Keratinocyte (primary cell): ENCODE results near the gene CCS. TPM values are rescaled to one million over a fixed set of nuclear protein-coding genes. Genes with fewer than 3 reads are reported as not detected.

Experiments
- DNase-seq: peaks from one replicate; pipeline ENCODE4 v3.0.0-alpha.2; 2011; ENCODE audit warnings: low read depth, missing footprints, low spot score
- FAIRE-seq: peaks from 2 replicates; lab custom pipeline; 2011; peaks lifted over from hg19 to GRCh38; lab: Jason Lieb, UNC
- H2AFZ ChIP-seq: 2 replicates; pipeline ENCODE4 v1.6.0; 2012; ENCODE audit warnings: low read length, control low read depth, inconsistent platforms; ENCODE audit not compliant: control insufficient read depth
- H3K27ac ChIP-seq: 2 replicates; pipeline ENCODE4 v1.5.1; 2011; ENCODE audit warnings: low read length; ENCODE audit not compliant: control insufficient read depth, insufficient read depth
- H3K27me3 ChIP-seq: 3 replicates; pipeline ENCODE4 v1.6.0; 2011; ENCODE audit warnings: low read length; ENCODE audit not compliant: control insufficient read depth, insufficient read depth; ENCODE audit errors: extremely low read depth
- H3K36me3 ChIP-seq, 2 experiments: 2 replicates in 1 of 2; 3 replicates in 1 of 2; pipeline ENCODE4 v1.5.1; 2011; ENCODE audit warnings: low read length in 2 of 2, mild to moderate bottlenecking in 1 of 2; ENCODE audit not compliant: control insufficient read depth in 2 of 2, insufficient read depth in 2 of 2; ENCODE audit errors: extremely low read depth in 1 of 2
- H3K4me1 ChIP-seq: 3 replicates; pipeline ENCODE4 v1.5.1; 2011; ENCODE audit warnings: low read length; ENCODE audit not compliant: control insufficient read depth, insufficient read depth; ENCODE audit errors: extremely low read depth
- H3K4me2 ChIP-seq: 3 replicates; pipeline ENCODE4 v1.6.0; 2011; ENCODE audit warnings: low read depth, low read length; ENCODE audit not compliant: control insufficient read depth, insufficient read depth; ENCODE audit errors: extremely low read depth
- H3K4me3 ChIP-seq, 3 experiments: fragments of 200-600 bp in 1 of 3; sonication (generic) in 1 of 3; 2 replicates in 2 of 3; 3 replicates in 1 of 3; pipeline ENCODE4 v1.5.1; 2011 to 2016; ENCODE audit warnings: low read length in 3 of 3, mild to moderate bottlenecking in 3 of 3, control low read depth in 2 of 3, inconsistent platforms in 1 of 3, low read depth in 1 of 3, mixed read lengths in 1 of 3, mixed run types in 1 of 3, moderate library complexity in 1 of 3; ENCODE audit not compliant: control insufficient read depth in 2 of 3, insufficient read depth in 2 of 3; ENCODE audit errors: extremely low read depth in 1 of 3
- H3K79me2 ChIP-seq: 2 replicates; pipeline ENCODE4 v1.6.0; 2012; ENCODE audit warnings: low read length; ENCODE audit not compliant: control insufficient read depth, insufficient read depth
- H3K9ac ChIP-seq: 3 replicates; pipeline ENCODE4 v1.6.0; 2011; ENCODE audit warnings: low read length; ENCODE audit not compliant: control insufficient read depth, insufficient read depth; ENCODE audit errors: extremely low read depth
- H3K9me1 ChIP-seq: 3 replicates; pipeline ENCODE4 v1.6.0; 2011; ENCODE audit warnings: low read length; ENCODE audit not compliant: control insufficient read depth, insufficient read depth; ENCODE audit errors: extremely low read depth
- H3K9me3 ChIP-seq: 2 replicates; pipeline ENCODE4 v1.5.1; 2012; ENCODE audit warnings: low read depth, low read length; ENCODE audit not compliant: control insufficient read depth
- H4K20me1 ChIP-seq: 3 replicates; pipeline ENCODE4 v1.6.0; 2011; ENCODE audit warnings: low read length; ENCODE audit not compliant: control insufficient read depth, insufficient read depth; ENCODE audit errors: extremely low read depth
- EZH2 ChIP-seq: IDR thresholded peaks from one replicate; pipeline ENCODE4 v1.6.1; 2012; ENCODE audit warnings: inconsistent platforms, mild to moderate bottlenecking, low read length, moderate library complexity
- dilution Hi-C: fragments of 300-500 bp; cut with MboI; formaldehyde crosslinking; loops from one replicate; pipeline ENCODE4 v1.7.0; 2020; ENCODE audit warnings: low sequenced_read_pairs; ENCODE audit not compliant: extremely low pct_ligation_motif_present
- polyA plus RNA-seq, 5 experiments: library from polyadenylated mRNA; depleted of rRNA in 3 of 5; stranded (reverse) in 3 of 5; stranded (forward) in 1 of 5; unstranded in 1 of 5; fragments of >200 nt; gene quantifications; 1 replicate in 1 of 5; 2 replicates in 3 of 5; 3 replicates in 1 of 5; pipeline versions ENCODE4 v1.2.1 to v1.2.3, GENCODE V29; 2011 to 2012; ENCODE audit warnings: missing spikeins in 2 of 5, low read depth in 1 of 5, low replicate concordance in 1 of 5
- TF ChIP-seq, protein P1 (sequence below), 3 experiments: IDR thresholded peaks in 1 of 3; conservative IDR thresholded peaks in 1 of 3; optimal IDR thresholded peaks in 1 of 3; 2 replicates in 2 of 3; 3 replicates in 1 of 3; pipeline versions ENCODE3 to v1.5.1; 2011; ENCODE audit warnings: low read length in 3 of 3, mild to moderate bottlenecking in 3 of 3, moderate library complexity in 2 of 3, control low read depth in 1 of 3, inconsistent platforms in 1 of 3; ENCODE audit not compliant: insufficient read depth in 2 of 3; ENCODE audit errors: extremely low read depth in 1 of 3

Gene CCS
- polyA plus RNA-seq, 1 donor (not counting 4 experiments of a cell fraction or from before 2014, with no cell fraction given): 17.6 TPM

DNA sequence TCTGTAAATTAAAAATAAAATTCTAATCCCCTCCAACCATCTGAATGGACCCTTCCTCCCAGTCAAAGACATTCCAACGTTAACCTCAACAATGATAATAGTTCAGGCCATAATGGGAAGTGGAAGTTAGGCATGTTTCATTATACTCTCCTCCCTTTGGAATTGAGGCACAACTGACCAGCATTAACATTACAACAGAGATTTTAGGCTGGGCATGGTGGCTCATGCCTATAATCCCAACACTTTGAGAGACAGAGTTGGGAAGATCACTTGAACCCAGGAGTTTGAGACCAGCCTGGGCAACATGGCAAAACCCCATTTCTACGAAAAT lies 22.2 kb upstream of the CCS start:
- Histone ChIP-seq H3K36me3 (no peaks in the 10 kb centered on the region), H3K9me1 (no peaks in the 10 kb centered on the region), H2AFZ (no peak overlapping the region), H3K9ac (no peak overlapping the region), H3K79me2 (no peaks in the 10 kb centered on the region), H3K9me3 (no peaks in the 10 kb centered on the region), H3K4me2 (no peak overlapping the region), H3K27me3 (peaks cover 8% of the 10 kb centered on the region), H4K20me1 (no peaks in the 10 kb centered on the region), H3K27ac (no peak overlapping the region), H3K4me1 (peaks cover 5% of the 10 kb centered on the region), H3K4me3 (no peak overlapping the region)
- DNase-seq (no peak), FAIRE-seq (no peak)
- no peak for TF ChIP-seq EZH2
- TF ChIP-seq, protein P1, sequence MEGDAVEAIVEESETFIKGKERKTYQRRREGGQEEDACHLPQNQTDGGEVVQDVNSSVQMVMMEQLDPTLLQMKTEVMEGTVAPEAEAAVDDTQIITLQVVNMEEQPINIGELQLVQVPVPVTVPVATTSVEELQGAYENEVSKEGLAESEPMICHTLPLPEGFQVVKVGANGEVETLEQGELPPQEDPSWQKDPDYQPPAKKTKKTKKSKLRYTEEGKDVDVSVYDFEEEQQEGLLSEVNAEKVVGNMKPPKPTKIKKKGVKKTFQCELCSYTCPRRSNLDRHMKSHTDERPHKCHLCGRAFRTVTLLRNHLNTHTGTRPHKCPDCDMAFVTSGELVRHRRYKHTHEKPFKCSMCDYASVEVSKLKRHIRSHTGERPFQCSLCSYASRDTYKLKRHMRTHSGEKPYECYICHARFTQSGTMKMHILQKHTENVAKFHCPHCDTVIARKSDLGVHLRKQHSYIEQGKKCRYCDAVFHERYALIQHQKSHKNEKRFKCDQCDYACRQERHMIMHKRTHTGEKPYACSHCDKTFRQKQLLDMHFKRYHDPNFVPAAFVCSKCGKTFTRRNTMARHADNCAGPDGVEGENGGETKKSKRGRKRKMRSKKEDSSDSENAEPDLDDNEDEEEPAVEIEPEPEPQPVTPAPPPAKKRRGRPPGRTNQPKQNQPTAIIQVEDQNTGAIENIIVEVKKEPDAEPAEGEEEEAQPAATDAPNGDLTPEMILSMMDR (optimal IDR thresholded peaks at IDR 0.05 in 1 of 3, IDR thresholded peaks at IDR 0.05 in 1 of 3, conservative IDR thresholded peaks at IDR 0.05 in 1 of 3; ENCODE audit: extremely low read depth in 1 of 3, insufficient read depth in 2 of 3, low read length in 3 of 3): no peak
- dilution Hi-C loops: no loop called here

DNA sequence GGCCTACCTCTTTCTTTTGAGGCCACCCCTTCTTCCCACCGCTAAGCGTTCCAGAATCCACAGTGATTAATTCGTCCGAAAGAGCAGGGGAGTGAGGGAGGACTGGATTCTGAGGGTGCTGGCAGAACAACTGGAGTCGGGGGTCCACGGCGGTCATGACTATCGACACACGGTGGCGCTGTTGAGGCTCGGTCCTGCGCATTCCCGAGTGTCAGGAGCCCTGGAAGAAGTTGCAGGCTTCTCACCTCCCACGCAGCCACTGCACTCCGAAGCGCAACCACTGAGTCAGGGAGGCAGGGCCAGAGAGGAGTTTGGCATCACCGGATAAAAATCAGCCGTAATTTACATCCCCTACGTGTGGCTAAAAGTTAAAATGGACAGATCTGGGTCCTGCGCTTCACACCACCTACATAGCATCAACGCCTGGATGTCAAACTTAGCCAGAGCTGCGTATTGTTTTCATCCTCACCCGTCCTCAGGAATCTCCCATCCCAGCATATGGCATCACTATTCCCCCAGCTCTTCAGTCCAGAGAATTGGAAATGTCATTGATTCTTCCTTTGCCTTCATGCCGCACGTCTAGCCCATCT lies 13.9 kb upstream of the CCS start:
- Histone ChIP-seq H3K9ac (no peak overlapping the region), H3K4me1 (no peaks in the 10 kb centered on the region), H3K27me3 (no peaks in the 10 kb centered on the region), H3K4me2 (no peak overlapping the region), H2AFZ (no peak overlapping the region), H3K4me3 (no peak overlapping the region), H3K9me3 (no peaks in the 10 kb centered on the region), H3K27ac (no peak overlapping the region), H3K9me1 (no peaks in the 10 kb centered on the region), H3K36me3 (no peaks in the 10 kb centered on the region), H4K20me1 (no peaks in the 10 kb centered on the region), H3K79me2 (no peaks in the 10 kb centered on the region)
- dilution Hi-C loops: no loop called here
- DNase-seq (peak; percentile 13), FAIRE-seq (no peak)
- TF ChIP-seq EZH2: no peak
- TF ChIP-seq, protein P1 (optimal IDR thresholded peaks at IDR 0.05 in 1 of 3, IDR thresholded peaks at IDR 0.05 in 1 of 3, conservative IDR thresholded peaks at IDR 0.05 in 1 of 3; ENCODE audit: extremely low read depth in 1 of 3, insufficient read depth in 2 of 3, low read length in 3 of 3): peak; percentile 78 to 85 (median 84)
